GM08714 (cell line): Measurements from ENCODE around the gene DRC3.

Experiments used
- H3K4me3 ChIP-seq: fragments of 200-500 bp; sonication (Bioruptor generic); 2 replicates; pipeline ENCODE4 v1.5.1; 2014; ENCODE audit warnings: mild to moderate bottlenecking, low read length, inconsistent platforms
- ZNF274 ChIP-seq: IDR thresholded peaks from 2 replicates; pipeline ENCODE4 v1.6.1; 2012; ENCODE audit warnings: mild to moderate bottlenecking, low read depth, low read length

DRC3 gene, protein sequence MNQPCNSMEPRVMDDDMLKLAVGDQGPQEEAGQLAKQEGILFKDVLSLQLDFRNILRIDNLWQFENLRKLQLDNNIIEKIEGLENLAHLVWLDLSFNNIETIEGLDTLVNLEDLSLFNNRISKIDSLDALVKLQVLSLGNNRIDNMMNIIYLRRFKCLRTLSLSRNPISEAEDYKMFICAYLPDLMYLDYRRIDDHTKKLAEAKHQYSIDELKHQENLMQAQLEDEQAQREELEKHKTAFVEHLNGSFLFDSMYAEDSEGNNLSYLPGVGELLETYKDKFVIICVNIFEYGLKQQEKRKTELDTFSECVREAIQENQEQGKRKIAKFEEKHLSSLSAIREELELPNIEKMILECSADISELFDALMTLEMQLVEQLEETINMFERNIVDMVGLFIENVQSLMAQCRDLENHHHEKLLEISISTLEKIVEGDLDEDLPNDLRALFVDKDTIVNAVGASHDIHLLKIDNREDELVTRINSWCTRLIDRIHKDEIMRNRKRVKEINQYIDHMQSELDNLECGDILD

DNA sequence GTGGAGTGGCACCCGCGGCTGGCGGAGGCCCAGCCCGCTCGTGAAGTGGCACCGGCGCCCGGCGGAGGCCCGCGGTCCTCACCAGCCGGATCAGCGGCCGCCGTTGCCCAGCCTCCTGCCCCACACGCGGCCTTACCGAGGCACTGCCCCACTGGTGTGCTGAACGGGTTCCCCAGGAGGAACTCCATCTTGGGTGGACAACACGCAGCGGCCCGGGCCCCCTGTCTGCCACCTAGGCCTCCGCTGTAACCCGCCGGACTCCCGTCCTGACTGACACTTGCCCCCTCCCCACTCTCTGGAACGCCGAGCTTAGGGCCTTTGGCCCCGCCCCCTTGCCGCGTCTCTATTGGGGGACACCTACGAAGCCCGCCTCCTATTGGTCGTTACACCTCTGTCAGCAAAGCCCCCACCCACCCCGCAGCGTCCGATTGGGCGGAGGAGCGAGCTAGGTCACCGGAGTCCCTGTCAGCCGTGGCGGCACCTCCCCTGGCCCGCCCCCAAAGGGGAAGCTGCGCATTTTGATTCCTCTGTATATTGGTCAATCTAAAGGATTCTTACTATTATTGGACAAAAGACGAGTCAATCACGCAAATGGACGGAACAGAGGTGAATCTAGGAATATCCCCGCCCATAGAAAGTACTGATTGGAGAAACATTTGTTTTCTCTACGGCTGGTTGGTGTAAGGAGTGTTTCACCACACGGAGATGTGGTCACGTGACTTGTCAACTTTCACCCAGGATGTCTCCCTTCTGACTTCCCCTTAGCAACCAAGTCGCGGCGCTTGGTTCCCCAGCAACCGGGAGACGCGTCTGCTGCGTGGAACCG is at the start of gene DRC3, which contains the start of gene TOM1L2:
Gene DRC3 (plus strand): TSS at position 737 of the 826 bp plus-strand sequence. CDS start 4,737 bp downstream, outside the sequence.
Gene TOM1L2 (minus strand): TSS at position 275 of the 826 bp plus-strand sequence. CDS start 87 bp downstream, at position 188.
- TF ChIP-seq ZNF274 = no peak
- H3K4me3 ChIP-seq = peak within 1 kb of the TSS; percentile 86

DNA sequence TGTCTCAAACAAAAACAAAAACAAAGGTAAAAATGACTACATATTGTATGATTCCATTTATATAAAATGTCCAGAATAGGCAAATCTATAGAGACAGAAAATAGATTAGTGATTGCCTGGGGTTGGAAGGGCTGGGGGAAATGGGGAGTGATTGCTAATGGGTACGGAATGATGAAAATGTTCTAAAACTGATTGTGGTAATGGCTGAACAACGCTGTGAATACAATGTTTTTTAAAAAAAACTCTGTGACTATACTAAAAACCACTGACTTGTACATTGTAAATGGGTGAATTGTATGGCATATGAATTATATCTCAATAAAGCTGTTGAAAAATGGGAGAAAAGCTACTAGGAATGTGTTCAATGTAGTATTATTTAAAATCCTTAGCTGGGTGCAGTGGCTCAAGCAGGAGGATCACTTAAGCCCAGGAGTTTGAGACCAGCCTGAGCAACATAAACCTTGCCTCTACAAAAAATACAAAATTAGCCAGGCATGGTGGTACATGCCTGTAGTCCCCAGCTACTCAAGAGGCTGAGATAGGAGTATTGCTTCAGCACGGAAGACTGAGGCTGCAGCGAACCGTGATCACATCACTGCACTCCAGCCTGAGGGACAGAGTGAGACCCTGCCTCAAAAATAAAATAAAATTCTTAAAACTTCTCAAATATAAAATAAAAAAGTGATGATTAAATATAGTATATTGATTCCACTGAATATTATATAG is 48.4 kb upstream of the DRC3 start:
- no peak for TF ChIP-seq ZNF274
- H3K4me3 ChIP-seq = no peak overlapping the region

DNA sequence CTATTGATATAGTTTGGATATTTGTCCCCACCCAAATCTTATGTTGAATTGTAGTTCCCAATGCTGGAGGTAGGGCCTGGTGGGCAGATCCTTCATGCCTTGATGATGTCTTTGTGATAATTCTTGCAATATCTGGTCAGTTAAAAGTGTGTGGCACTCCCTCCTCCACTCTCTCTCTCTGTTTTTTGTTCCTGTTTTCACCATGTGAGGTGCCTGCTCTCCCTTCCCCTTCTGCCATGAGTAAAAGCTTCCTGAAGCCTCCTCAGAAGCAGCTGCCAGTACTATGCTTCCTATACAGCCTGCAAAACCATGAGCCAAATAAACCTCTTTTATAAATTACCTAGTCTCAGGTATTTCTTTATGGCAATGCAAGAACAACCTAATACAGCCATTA is 47.8 kb upstream of the DRC3 start:
- no peak for TF ChIP-seq ZNF274

DNA sequence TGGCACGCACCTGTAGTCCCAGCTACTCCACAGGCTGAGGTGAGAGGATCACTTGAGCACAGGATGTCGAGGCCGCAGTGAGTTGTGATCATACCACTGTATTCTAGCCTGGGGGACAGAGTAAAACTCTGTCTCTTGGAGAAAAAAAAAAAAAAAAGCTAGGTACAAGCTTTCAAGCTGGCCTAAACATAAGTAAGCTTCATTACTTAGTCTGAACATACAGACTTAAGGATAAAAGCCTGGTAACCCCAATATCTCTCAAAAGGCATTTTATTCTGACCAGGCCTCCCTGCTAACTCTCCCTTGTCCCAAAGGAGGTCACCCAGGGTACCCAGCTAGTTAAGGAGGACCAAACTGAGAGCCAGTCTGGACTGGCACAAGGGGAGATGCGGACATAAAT is 46.6 kb upstream of the DRC3 start:
- no peak for TF ChIP-seq ZNF274
- no peak overlapping the region for H3K4me3 ChIP-seq

More for the DNA sequence above, 47.8 kb upstream of the DRC3 start:
- no peak overlapping the region for H3K4me3 ChIP-seq

DNA sequence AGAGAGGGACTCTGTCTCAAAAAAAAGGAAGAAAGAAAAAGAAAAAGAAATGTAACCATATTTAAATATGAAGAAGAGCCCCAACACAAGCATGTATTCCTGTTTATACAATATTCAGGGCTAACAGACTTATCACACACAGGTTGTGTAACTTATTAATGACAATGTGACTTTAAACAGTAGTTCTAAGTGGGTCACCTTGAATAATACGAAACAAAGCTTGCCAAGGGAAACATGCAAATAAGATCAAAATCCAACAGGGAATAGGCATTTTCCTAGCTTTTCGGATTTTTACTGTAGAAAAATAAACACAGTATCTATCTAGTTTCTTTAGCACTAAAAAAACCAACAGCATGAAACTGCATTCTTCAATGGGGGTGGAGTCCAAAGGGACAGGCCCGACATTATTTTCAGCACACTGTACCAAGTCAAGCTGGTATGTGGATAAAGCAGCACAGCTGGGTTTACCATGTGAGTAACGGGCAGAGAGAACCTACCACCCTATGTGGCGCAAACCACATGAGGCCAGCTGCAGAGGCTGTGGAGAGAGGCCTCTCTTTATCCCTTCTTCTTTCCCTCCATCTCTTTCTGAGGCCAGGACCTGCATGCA is 45.7 kb upstream of the DRC3 start:
- no peak overlapping the region for H3K4me3 ChIP-seq
- no peak for TF ChIP-seq ZNF274

DNA sequence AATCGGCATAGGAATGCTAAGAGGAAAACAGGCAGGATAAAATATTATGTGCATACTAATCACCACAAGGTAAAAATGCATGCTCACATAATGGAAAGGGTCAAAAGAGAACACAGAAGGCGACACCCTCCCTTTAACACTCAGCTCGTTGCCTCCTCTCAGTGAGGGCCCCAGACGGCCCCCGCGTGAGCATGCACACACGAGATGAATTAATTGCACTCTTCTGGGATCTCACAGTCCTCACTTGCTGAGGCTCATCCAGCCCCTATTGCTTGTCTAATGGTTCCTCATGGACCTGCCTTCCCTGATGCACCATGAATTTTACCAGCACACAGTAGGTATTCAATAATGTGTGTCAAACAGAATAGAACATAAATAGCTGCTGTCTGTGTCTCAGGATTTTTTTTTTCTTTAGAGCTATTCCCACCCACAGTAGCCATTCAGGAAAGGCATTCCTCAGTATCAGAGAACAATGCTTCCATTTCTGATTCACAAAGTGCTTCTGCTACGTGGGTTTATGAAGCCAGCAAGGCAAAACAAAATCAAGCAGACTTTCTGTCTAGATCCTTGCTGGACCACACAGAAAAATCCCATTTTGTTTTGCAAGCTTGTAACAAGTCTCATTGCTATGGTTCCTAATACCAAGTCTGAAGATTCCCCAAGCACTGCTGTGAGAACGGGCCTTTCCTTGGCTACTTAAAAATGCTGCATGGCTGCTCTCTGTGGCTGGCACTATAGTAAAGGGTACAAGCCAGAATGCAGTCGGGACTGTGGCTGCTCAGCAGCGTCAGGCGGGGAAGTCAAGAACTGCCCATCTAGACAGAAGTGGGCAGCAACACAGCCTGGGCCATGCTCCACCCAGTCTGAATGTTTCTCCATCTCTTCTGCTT is 44.0 kb upstream of the DRC3 start:
- H3K4me3 ChIP-seq = no peak overlapping the region
- TF ChIP-seq ZNF274 = no peak

DNA sequence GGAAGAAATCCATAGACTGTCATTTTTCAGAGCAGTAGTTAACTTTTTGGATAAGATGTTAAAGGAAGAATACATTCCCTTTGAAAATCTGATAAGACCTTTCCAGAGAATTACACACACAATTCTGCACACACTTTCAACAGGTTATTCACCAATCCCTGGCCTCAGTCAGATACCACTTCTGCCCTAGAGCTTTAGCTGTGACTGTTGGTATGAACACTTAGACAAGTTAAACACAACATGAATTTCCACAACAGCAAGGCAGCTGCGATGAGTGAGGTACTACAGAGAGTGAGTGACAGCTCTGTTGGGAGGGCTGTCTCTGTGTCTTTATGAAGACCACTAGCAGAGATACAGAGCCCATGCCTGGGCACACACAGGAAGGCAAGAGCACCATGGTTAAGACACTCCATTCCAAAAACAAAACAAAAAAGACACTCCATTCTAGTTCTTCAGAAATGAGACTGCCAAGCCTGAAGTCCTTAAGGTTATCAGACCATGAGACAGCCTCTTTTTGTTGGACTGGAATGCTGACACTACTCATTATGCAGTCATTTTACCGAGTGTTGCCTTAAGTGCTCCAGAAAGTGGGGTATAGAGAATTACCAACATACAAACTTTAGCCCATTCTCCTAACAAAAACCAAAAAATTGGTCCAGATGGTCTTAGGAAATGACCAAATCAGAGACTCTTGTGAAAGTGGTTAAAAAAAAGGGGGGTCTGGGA is 42.8 kb upstream of the DRC3 start:
- no peak for TF ChIP-seq ZNF274

DNA sequence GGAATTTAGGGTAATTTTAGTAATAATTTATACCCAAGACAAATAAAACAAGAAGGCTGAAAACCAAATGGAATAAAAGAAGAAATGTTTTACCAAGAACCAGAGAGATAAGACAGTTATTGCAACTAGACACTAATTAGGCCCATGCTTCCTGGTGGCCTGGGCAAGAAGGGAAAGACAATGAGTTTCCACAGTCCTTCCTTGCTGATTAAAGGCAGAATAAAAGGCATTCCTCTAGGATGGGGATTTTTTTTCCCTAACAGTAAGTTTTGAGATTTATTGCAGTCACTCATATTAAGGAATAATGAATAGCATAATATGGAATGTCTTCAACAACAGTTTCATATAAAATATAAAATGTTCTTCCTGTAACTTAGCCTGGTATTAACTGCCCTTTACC is 42.0 kb upstream of the DRC3 start:
- no peak overlapping the region for H3K4me3 ChIP-seq
- no peak for TF ChIP-seq ZNF274

More for the DNA sequence above, 42.8 kb upstream of the DRC3 start:
- H3K4me3 ChIP-seq = no peak overlapping the region

DNA sequence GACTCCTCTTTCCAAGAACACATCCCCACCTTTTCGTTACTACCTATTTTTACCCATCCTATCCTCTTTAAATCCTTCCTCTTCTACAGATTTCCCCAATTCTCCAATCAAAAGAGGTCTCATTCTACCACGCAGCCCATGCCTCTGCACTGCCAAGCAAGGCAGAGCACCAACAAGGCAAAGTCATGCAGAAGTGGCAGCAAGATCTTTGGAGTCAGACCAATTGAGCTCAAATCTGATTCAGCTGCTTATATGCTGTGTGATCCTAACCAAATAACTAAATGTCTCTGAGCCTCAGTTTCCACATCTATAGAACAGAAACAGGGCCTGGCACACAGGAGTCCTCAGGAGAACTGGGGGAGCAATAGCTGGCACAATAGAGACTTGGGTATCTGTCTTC is 41.5 kb upstream of the DRC3 start:
- no peak for TF ChIP-seq ZNF274

DNA sequence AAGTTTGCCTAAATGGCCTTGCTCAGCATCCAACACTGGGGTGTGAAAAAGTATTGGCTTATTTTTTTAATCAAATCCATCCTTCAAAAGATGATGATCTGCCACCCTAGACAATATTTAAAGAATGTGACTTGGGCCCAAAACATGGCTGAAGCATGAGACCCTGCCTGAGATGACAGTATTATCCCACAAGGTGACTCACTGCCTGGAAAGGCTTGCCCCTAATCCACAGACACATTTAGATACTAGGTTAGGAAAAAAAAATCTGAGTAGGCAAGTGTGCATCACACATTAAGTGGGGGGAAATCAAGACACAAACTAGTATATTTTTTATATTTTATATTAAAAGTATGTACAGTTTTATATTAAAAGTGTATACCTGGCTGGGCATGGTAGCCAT is 38.9 kb upstream of the DRC3 start:
- no peak for TF ChIP-seq ZNF274
- no peak overlapping the region for H3K4me3 ChIP-seq

More for the DNA sequence above, 41.5 kb upstream of the DRC3 start:
- no peak overlapping the region for H3K4me3 ChIP-seq

DNA sequence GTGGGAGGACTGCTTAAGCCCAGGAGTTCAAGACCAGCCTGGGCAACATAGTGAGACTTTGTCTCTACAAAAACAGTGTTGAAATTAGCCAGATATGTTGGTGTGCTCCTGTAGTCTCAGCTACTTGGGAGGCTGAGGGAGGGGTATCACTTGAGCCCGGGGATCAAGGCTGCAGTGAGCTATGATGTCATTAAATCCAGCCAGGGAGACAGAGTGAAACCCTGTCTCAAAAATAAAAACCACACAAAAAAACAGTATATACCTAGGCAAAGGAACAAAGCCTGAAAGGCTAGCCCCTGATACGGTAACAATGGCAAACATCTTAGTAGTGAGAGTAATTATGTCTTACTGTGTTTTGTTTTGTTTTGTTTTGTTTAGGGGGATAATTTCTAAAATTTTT is 38.4 kb upstream of the DRC3 start:
- H3K4me3 ChIP-seq = no peak overlapping the region
- no peak for TF ChIP-seq ZNF274

DNA sequence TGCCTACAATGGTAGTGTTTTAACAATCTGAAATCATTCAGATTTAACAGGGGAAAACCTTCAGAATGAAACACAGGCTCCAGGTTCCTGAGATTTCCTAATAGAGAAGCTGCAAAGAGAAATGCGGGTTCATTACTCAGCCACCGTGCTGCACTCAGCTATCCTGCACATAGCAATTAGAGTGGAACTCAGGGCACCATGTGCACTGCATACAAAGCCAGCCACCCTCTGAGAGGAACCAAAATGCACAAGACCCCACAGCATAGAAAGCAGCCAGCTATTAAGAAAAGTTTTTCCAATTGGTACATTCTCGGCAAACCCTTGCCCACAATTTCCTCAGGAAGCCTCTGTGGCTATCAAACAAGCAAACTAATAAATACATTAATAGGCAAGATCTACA is 37.9 kb upstream of the DRC3 start:
- TF ChIP-seq ZNF274 = no peak
- H3K4me3 ChIP-seq = no peak overlapping the region
